Mesendoderm (in vitro differentiated cells): ENCODE measurements around the gene GCNT1.

ENCODE experiments used
- DNase-seq: peaks from one replicate; pipeline ENCODE4 v3.0.0; 2013
- H2AK5ac ChIP-seq: 2 replicates; pipeline ENCODE4 v1.6.1; 2013; ENCODE audit warnings: low read length, inconsistent platforms
- H2BK120ac ChIP-seq: 2 replicates; pipeline ENCODE4 v1.6.1; 2013; ENCODE audit warnings: low read depth, mild to moderate bottlenecking, low read length, moderate library complexity, mixed read lengths
- H2BK15ac ChIP-seq: replicated peaks from 2 replicates; pipeline ENCODE4 v1.6.1; 2013; ENCODE audit warnings: low read depth, mild to moderate bottlenecking, moderate library complexity
- H2BK5ac ChIP-seq: 2 replicates; pipeline ENCODE4 v1.6.1; 2013; ENCODE audit warnings: low read length, inconsistent platforms
- H3K18ac ChIP-seq: 2 replicates; pipeline ENCODE4 v1.6.1; 2013; ENCODE audit warnings: mild to moderate bottlenecking, low read length, mixed read lengths
- H3K23ac ChIP-seq: one replicate; pipeline ENCODE4 v1.6.1; 2013; ENCODE audit warnings: low read length
- H3K27ac ChIP-seq: 2 replicates; pipeline ENCODE4 v1.5.1; 2013; ENCODE audit warnings: low read depth, mild to moderate bottlenecking, inconsistent platforms, low read length, moderate library complexity
- H3K27me3 ChIP-seq: 2 replicates; pipeline ENCODE4 v1.6.1; 2013; ENCODE audit warnings: low read length, control low read depth, mild to moderate bottlenecking, inconsistent platforms; ENCODE audit not compliant: insufficient read depth, poor library complexity
- H3K36me3 ChIP-seq: 2 replicates; pipeline ENCODE4 v1.6.1; 2013; ENCODE audit warnings: low read length, inconsistent platforms; ENCODE audit not compliant: control insufficient read depth, insufficient read depth
- H3K4ac ChIP-seq: one replicate; pipeline ENCODE4 v1.6.1; 2013; ENCODE audit warnings: low read depth, mild to moderate bottlenecking, low read length, moderate library complexity
- H3K4me1 ChIP-seq: 2 replicates; pipeline ENCODE4 v1.6.1; 2013; ENCODE audit warnings: low read depth, low read length, inconsistent platforms; ENCODE audit not compliant: control insufficient read depth
- H3K4me2 ChIP-seq: 2 replicates; pipeline ENCODE4 v1.6.1; 2013; ENCODE audit warnings: low read length
- H3K4me3 ChIP-seq: 2 replicates; pipeline ENCODE4 v1.5.1; 2013; ENCODE audit warnings: mild to moderate bottlenecking, low read length
- H3K56ac ChIP-seq: one replicate; pipeline ENCODE4 v1.6.1; 2013; ENCODE audit warnings: low read length
- H3K79me1 ChIP-seq: 2 replicates; pipeline ENCODE4 v1.6.1; 2013; ENCODE audit warnings: low read length, inconsistent platforms
- H3K79me2 ChIP-seq: 2 replicates; pipeline ENCODE4 v1.6.1; 2013; ENCODE audit warnings: mild to moderate bottlenecking, low read length; ENCODE audit not compliant: control insufficient read depth, insufficient read depth
- H3K9ac ChIP-seq: 2 replicates; pipeline ENCODE4 v1.6.1; 2013; ENCODE audit warnings: low read length, inconsistent platforms
- H4K5ac ChIP-seq: one replicate; pipeline ENCODE4 v1.6.1; 2013; ENCODE audit warnings: low read length
- H4K8ac ChIP-seq: one replicate; pipeline ENCODE4 v1.6.1; 2013; ENCODE audit warnings: low read depth, mild to moderate bottlenecking, control low read depth, low read length, moderate library complexity
- WGBS: extraction: QIAGEN DNeasy Blood & Tissue Kit; methylation state at CpG from one replicate; pipeline ENCODE4 v1.1.7; 2013; ENCODE audit warnings: low lambda C conversion rate, missing lambda C conversion rate; ENCODE audit not compliant: insufficient coverage; ENCODE audit errors: extremely low coverage; 5-methylcytosine and 5-hydroxymethylcytosine counted together

GCNT1 gene

GRCh38 chr9:76553680-76554079 is 94.7 kb downstream of the GCNT1 start:
- Histone ChIP-seq H3K27me3 (no peaks in the 10 kb centered on the region), H2BK120ac (no peak overlapping the region), H3K4ac (no peak overlapping the region), H4K5ac (no peak overlapping the region), H3K23ac (no peak overlapping the region), H3K36me3 (no peaks in the 10 kb centered on the region), H3K9ac (no peak overlapping the region), H2AK5ac (no peak overlapping the region), H3K4me3 (no peak overlapping the region), H3K79me1 (no peaks in the 10 kb centered on the region), H3K18ac (no peak overlapping the region), H3K56ac (no peak overlapping the region), H3K4me2 (no peak overlapping the region), H4K8ac (no peak overlapping the region), H3K27ac (no peak overlapping the region), H2BK5ac (no peak overlapping the region), H3K4me1 (no peaks in the 10 kb centered on the region), H2BK15ac (no peak overlapping the region), H3K79me2 (no peaks in the 10 kb centered on the region)
- no peak for DNase-seq
- WGBS = no CpG with 5 or more reads among the region's 5 CpGs
